ENCODE data around the gene MEGF11. TPM values are rescaled to one million over a fixed set of nuclear protein-coding genes. Genes with fewer than 3 reads are reported as not detected.

MEGF11 gene
- polyA plus RNA-seq, 3 donors, result not detected

- Histone ChIP-seq H3K27me3 (ENCODE audit: control insufficient read depth in 2 of 2, insufficient read depth in 2 of 2, low read length in 2 of 2) (no peaks in the 10 kb centered on the region), H2AFZ (ENCODE audit: insufficient read depth, low read depth, low read length, poor library complexity, severe bottlenecking) (no peak overlapping the region), H3K4me2 (replicated peaks; ENCODE audit: extremely low read depth, low read length, poor library complexity, severe bottlenecking) (no peak overlapping the region), H3K4me1 (ENCODE audit: control insufficient read depth in 1 of 2, insufficient read depth in 2 of 2, low read length in 2 of 2) (no peaks in the 10 kb centered on the region), H3K79me2 (ENCODE audit: insufficient read depth, low read length) (no peaks in the 10 kb centered on the region), H3K9me3 (replicated peaks in 1 of 2; ENCODE audit: control insufficient read depth in 1 of 2, insufficient read depth in 1 of 2, low read length in 2 of 2) (no peaks in the 10 kb centered on the region), H3K27ac (ENCODE audit: low read depth in 1 of 2, low read length in 2 of 2) (no peak overlapping the region), H4K20me1 (ENCODE audit: insufficient read depth, low read length) (no peaks in the 10 kb centered on the region), H3K4me3 (replicated peaks in 1 of 3; ENCODE audit: low read depth in 2 of 3, low read length in 3 of 3) (no peak overlapping the region), H3K9ac (ENCODE audit: insufficient read depth, low read length, poor library complexity, severe bottlenecking) (no peak overlapping the region), H3K36me3 (replicated peaks in 1 of 2; ENCODE audit: control insufficient read depth in 1 of 2, insufficient read depth in 2 of 2, low read length in 2 of 2) (no peaks in the 10 kb centered on the region)
- no peak for DNase-seq
- no peak overlapping the region for H3K27ac Mint-ChIP-seq
- no peaks in the 10 kb centered on the region for H3K36me3 Mint-ChIP-seq
- 100% methylated on average over 1 of the region's 3 CpGs for WGBS (ENCODE audit: insufficient coverage)
- no peaks in the 10 kb centered on the region for H3K4me1 Mint-ChIP-seq
- intact Hi-C loops (cut with micrococcal nuclease), result no loop called here
- H3K4me3 Mint-ChIP-seq, result no peak overlapping the region
- H3K9me3 Mint-ChIP-seq, result peaks cover 0 to 2% (median 0%) of the 10 kb centered on the region in 7 donors
- H3K27me3 Mint-ChIP-seq (ENCODE audit: low read depth in 3 of 3), result peaks cover 2 to 8% (median 6%) of the 10 kb centered on the region in 3 donors
- TF ChIP-seq CTCF (IDR thresholded peaks at IDR 0.05), result no peak
Observed at GRCh38 chr15:65937054-65937453, 316.5 kb downstream of the MEGF11 start.

GRCh38 chr15:65936282-65936681 lies 317.3 kb downstream of the MEGF11 start:
- Mint-ChIP-seq H3K27me3 (ENCODE audit: low read depth in 3 of 3) (peaks cover 2 to 8% (median 7%) of the 10 kb centered on the region in 3 donors), H3K4me1 (no peaks in the 10 kb centered on the region), H3K27ac (no peak overlapping the region), H3K9me3 (peaks cover 0 to 2% (median 0%) of the 10 kb centered on the region in 7 donors), H3K36me3 (no peaks in the 10 kb centered on the region), H3K4me3 (no peak overlapping the region)
- no peak overlapping the region for H3K27ac ChIP-seq (ENCODE audit: low read depth in 1 of 2, low read length in 2 of 2)
- H3K79me2 ChIP-seq (ENCODE audit: insufficient read depth, low read length), result no peaks in the 10 kb centered on the region
- H3K4me2 ChIP-seq (replicated peaks; ENCODE audit: extremely low read depth, low read length, poor library complexity, severe bottlenecking), result no peak overlapping the region
- H3K36me3 ChIP-seq (replicated peaks in 1 of 2; ENCODE audit: control insufficient read depth in 1 of 2, insufficient read depth in 2 of 2, low read length in 2 of 2), result no peaks in the 10 kb centered on the region
- no peak overlapping the region for H3K9ac ChIP-seq (ENCODE audit: insufficient read depth, low read length, poor library complexity, severe bottlenecking)
- H3K4me3 ChIP-seq (replicated peaks in 1 of 3; ENCODE audit: low read depth in 2 of 3, low read length in 3 of 3), result no peak overlapping the region
- no peaks in the 10 kb centered on the region for H3K4me1 ChIP-seq (ENCODE audit: control insufficient read depth in 1 of 2, insufficient read depth in 2 of 2, low read length in 2 of 2)
- H4K20me1 ChIP-seq (ENCODE audit: insufficient read depth, low read length), result no peaks in the 10 kb centered on the region
- H2AFZ ChIP-seq (ENCODE audit: insufficient read depth, low read depth, low read length, poor library complexity, severe bottlenecking), result no peak overlapping the region
- 100% methylated on average over 1 of the region's 1 CpG for WGBS (ENCODE audit: insufficient coverage)
- intact Hi-C loops (cut with micrococcal nuclease), result no loop called here
- no peaks in the 10 kb centered on the region for H3K9me3 ChIP-seq (replicated peaks in 1 of 2; ENCODE audit: control insufficient read depth in 1 of 2, insufficient read depth in 1 of 2, low read length in 2 of 2)
- TF ChIP-seq CTCF (IDR thresholded peaks at IDR 0.05), result no peak
- DNase-seq, result no peak
- H3K27me3 ChIP-seq (ENCODE audit: control insufficient read depth in 2 of 2, insufficient read depth in 2 of 2, low read length in 2 of 2), result no peaks in the 10 kb centered on the region
